ENCODE data around the gene TIMM29.

Gene TIMM29

DNA sequence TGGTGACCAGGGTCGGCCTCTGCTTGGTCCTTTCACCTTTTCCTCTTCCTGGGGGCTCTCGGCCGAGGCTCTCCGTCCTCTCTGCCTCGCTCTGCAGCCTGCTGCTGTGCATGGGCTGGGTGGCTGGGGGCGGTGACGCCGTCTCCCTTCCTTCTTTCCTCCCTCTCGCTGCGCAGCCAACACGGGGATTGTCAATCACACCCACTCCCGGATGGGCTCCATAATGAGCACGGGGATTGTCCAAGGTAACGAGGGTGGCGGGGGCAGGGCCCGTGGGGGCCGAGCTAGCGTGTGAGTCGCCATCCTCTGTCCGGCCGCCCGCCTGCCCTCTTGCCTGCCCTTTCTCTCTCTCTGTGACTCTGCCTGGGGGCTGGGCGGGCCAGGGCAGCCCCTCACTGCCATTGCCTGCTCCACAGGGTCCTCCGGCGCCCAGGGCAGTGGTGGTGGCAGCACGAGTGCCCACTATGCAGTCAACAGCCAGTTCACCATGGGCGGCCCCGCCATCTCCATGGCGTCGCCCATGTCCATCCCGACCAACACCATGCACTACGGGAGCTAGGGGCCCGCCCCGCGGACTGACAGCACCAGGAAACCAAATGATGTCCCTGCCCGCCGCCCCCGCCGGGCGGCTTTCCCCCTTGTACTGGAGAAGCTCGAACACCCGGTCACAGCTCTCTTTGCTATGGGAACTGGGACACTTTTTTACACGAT lies 7.3 kb upstream of the TIMM29 start:
- Histone ChIP-seq H3K27ac (ENCODE audit: insufficient read depth, low read depth, low read length, poor library complexity, severe bottlenecking) (no peak overlapping the region), H3K4me3 (ENCODE audit: insufficient read depth, low read depth, low read length) (no peak overlapping the region), H3K4me1 (ENCODE audit: control insufficient read depth, insufficient read depth, low read length) (no peaks in the 10 kb centered on the region), H3K27me3 (ENCODE audit: control insufficient read depth, insufficient read depth, low read length, poor library complexity, severe bottlenecking) (no peaks in the 10 kb centered on the region), H3K36me3 (ENCODE audit: control insufficient read depth, insufficient read depth, low read length) (peaks cover 22% of the 10 kb centered on the region), H3K9me3 (ENCODE audit: control insufficient read depth, low read length) (no peaks in the 10 kb centered on the region)
- 94% methylated on average over 43 of the region's 43 CpGs for WGBS, 2 experiments

DNA sequence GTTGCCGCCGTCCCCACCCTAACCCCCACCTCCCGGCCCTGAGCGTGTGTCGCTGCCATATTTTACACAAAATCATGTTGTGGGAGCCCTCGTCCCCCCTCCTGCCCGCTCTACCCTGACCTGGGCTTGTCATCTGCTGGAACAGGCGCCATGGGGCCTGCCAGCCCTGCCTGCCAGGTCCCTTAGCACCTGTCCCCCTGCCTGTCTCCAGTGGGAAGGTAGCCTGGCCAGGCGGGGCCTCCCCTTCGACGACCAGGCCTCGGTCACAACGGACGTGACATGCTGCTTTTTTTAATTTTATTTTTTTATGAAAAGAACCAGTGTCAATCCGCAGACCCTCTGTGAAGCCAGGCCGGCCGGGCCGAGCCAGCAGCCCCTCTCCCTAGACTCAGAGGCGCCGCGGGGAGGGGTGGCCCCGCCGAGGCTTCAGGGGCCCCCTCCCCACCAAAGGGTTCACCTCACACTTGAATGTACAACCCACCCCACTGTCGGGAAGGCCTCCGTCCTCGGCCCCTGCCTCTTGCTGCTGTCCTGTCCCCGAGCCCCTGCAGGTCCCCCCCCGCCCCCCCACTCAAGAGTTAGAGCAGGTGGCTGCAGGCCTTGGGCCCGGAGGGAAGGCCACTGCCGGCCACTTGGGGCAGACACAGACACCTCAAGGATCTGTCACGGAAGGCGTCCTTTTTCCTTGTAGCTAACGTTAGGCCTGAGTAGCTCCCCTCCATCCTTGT lies 6.5 kb upstream of the TIMM29 start:
- no peaks in the 10 kb centered on the region for H3K9me3 ChIP-seq (ENCODE audit: control insufficient read depth, low read length)
- H3K4me3 ChIP-seq (ENCODE audit: insufficient read depth, low read depth, low read length) = no peak overlapping the region
- WGBS, 2 experiments = 92 to 94% methylated on average over 33 of the region's 33 CpGs
- no peak overlapping the region for H3K27ac ChIP-seq (ENCODE audit: insufficient read depth, low read depth, low read length, poor library complexity, severe bottlenecking)
- no peaks in the 10 kb centered on the region for H3K4me1 ChIP-seq (ENCODE audit: control insufficient read depth, insufficient read depth, low read length)
- H3K27me3 ChIP-seq (ENCODE audit: control insufficient read depth, insufficient read depth, low read length, poor library complexity, severe bottlenecking) = no peaks in the 10 kb centered on the region
- H3K36me3 ChIP-seq (ENCODE audit: control insufficient read depth, insufficient read depth, low read length) = peaks cover 19% of the 10 kb centered on the region

DNA sequence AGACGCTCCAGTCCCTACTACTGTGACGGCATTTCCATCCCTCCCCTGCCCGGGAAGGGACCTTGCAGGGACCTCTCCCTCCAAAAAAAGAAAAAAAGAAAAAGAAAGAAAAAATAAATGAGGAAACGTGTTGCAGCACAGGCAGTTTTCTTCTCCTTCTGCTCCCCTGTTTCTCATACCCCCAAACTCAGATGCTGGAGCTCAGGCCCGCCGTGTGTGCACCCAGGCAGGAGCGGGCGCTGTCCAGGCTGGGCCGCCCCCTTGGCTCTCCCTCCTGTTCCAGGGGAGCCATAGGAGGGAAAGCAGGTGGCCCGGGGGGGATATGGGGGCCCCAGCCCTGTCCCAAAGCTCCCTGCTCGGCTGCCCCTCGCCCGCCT lies 6.0 kb upstream of the TIMM29 start:
- Histone ChIP-seq H3K27ac (ENCODE audit: insufficient read depth, low read depth, low read length, poor library complexity, severe bottlenecking) (no peak overlapping the region), H3K4me1 (ENCODE audit: control insufficient read depth, insufficient read depth, low read length) (no peaks in the 10 kb centered on the region), H3K4me3 (ENCODE audit: insufficient read depth, low read depth, low read length) (no peak overlapping the region), H3K27me3 (ENCODE audit: control insufficient read depth, insufficient read depth, low read length, poor library complexity, severe bottlenecking) (no peaks in the 10 kb centered on the region), H3K9me3 (ENCODE audit: control insufficient read depth, low read length) (no peaks in the 10 kb centered on the region), H3K36me3 (ENCODE audit: control insufficient read depth, insufficient read depth, low read length) (peaks cover 19% of the 10 kb centered on the region)
- WGBS, 2 experiments = 88 to 94% methylated on average over 13 of the region's 13 CpGs

DNA sequence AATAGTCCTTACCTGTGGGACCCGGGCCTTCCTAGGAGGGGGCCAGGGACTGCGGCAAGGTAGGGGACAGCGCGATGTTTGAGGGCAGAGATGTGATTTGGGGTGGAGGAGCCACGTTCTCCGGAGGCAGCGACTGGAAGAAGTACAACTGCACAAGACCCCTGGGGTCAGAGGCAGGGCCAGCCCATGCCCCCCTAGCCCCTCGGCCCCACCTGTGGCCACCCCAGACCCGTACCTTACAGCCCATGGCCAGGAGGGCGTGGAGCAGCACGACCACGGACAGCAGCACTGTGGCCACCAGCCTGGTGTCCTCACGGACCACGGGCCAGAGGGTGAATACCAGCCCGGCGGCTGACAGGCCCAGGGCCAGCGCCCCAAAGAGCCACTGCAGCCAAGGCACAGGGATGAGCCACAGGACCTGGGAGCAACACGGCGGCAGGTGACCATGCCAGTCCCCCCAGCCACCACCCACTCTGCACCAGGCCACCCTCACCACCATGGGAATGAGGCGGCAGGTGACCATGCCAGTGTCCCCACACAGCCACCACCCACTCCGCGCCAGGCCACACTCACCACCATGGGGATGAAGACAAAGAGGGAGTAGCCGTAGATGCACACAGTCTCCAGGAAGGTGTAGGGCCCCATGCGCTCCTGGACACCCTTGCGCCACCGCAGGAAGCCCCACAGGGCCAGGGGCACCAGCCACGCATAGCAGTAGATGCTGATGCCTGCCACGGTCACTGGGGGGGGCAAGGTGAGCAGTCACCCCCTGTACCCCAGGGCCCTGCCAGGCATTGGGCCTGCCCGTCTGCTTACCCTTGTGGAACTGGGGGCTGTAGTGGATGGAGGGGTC lies 5.1 kb upstream of the TIMM29 start:
- H3K4me1 ChIP-seq (ENCODE audit: control insufficient read depth, insufficient read depth, low read length) = no peaks in the 10 kb centered on the region
- H3K27me3 ChIP-seq (ENCODE audit: control insufficient read depth, insufficient read depth, low read length, poor library complexity, severe bottlenecking) = no peaks in the 10 kb centered on the region
- H3K4me3 ChIP-seq (ENCODE audit: insufficient read depth, low read depth, low read length) = no peak overlapping the region
- WGBS, 2 experiments = 96% methylated on average over 29 of the region's 29 CpGs
- no peak overlapping the region for H3K27ac ChIP-seq (ENCODE audit: insufficient read depth, low read depth, low read length, poor library complexity, severe bottlenecking)
- peaks cover 19% of the 10 kb centered on the region for H3K36me3 ChIP-seq (ENCODE audit: control insufficient read depth, insufficient read depth, low read length)
- no peaks in the 10 kb centered on the region for H3K9me3 ChIP-seq (ENCODE audit: control insufficient read depth, low read length)

- Histone ChIP-seq H3K27me3 (ENCODE audit: control insufficient read depth, insufficient read depth, low read length, poor library complexity, severe bottlenecking) (no peaks in the 10 kb centered on the region), H3K9me3 (ENCODE audit: control insufficient read depth, low read length) (no peaks in the 10 kb centered on the region), H3K4me1 (ENCODE audit: control insufficient read depth, insufficient read depth, low read length) (no peaks in the 10 kb centered on the region), H3K36me3 (ENCODE audit: control insufficient read depth, insufficient read depth, low read length) (peaks cover 9% of the 10 kb centered on the region), H3K27ac (ENCODE audit: insufficient read depth, low read depth, low read length, poor library complexity, severe bottlenecking) (no peak overlapping the region), H3K4me3 (ENCODE audit: insufficient read depth, low read depth, low read length) (no peak overlapping the region)
- WGBS, 2 experiments = 93 to 95% methylated on average over 13 of the region's 13 CpGs
Measured at GRCh38 chr19:10924597-10924996, 4.0 kb upstream of the TIMM29 start.

DNA sequence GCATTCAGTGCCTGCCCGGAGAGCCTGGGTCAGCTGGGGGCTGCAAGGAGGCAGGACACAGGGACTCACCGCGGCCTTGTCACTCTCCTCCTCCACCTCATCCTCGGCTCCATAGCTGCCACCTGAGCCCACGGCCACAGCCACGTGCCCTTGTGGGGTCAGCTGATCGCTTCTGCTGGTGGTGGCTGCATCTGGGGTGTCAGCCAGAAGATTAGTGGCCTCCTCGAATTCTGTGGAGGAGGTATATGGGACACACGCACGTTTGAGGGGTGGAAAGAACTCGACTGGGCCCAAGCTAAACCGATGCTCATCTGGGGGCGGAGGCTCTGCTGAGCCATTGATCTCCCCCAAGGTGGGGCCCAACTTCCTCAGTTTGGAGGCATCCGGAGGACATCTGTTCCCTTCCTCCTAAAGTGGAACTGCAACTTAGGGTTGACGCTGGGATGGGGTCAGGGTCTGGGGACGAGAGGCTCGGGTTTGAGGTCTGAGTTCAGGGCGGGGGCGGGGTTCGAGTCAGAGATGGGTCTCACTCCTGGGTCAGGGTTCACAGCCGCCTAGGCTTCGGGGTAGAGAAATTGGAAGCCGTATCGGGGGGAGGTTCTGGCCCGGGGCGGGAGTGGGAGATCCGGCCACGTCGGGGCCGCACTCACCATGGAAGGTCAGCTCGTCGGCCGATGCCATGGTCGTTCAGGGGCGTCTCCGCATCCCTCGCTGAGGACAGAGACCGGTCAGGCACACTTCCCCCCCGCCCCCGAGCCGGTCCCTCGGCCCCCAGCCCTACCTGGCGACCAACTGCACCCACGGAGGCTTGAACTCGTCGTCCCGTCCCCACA lies 665 bp upstream of the TIMM29 start:
- no peaks in the 10 kb centered on the region for H3K9me3 ChIP-seq (ENCODE audit: control insufficient read depth, low read length)
- 19 to 20% methylated on average over 47 of the region's 47 CpGs for WGBS, 2 experiments
- H3K4me3 ChIP-seq (ENCODE audit: insufficient read depth, low read depth, low read length) = peak overlapping the region; percentile 96
- H3K27me3 ChIP-seq (ENCODE audit: control insufficient read depth, insufficient read depth, low read length, poor library complexity, severe bottlenecking) = no peaks in the 10 kb centered on the region
- H3K36me3 ChIP-seq (ENCODE audit: control insufficient read depth, insufficient read depth, low read length) = peaks cover 7% of the 10 kb centered on the region
- no peak overlapping the region for H3K27ac ChIP-seq (ENCODE audit: insufficient read depth, low read depth, low read length, poor library complexity, severe bottlenecking)
- peaks cover 3% of the 10 kb centered on the region for H3K4me1 ChIP-seq (ENCODE audit: control insufficient read depth, insufficient read depth, low read length)

- Histone ChIP-seq H3K4me3 (ENCODE audit: insufficient read depth, low read depth, low read length) (peak overlapping the region; percentile 96), H3K36me3 (ENCODE audit: control insufficient read depth, insufficient read depth, low read length) (no peaks in the 10 kb centered on the region), H3K27me3 (ENCODE audit: control insufficient read depth, insufficient read depth, low read length, poor library complexity, severe bottlenecking) (no peaks in the 10 kb centered on the region), H3K9me3 (ENCODE audit: control insufficient read depth, low read length) (no peaks in the 10 kb centered on the region), H3K4me1 (ENCODE audit: control insufficient read depth, insufficient read depth, low read length) (peaks cover 3% of the 10 kb centered on the region), H3K27ac (ENCODE audit: insufficient read depth, low read depth, low read length, poor library complexity, severe bottlenecking) (no peak overlapping the region)
- 14 to 16% methylated on average over 27 of the region's 27 CpGs for WGBS, 2 experiments
Measured at GRCh38 chr19:10929402-10929794, 787 bp downstream of the TIMM29 start.

DNA sequence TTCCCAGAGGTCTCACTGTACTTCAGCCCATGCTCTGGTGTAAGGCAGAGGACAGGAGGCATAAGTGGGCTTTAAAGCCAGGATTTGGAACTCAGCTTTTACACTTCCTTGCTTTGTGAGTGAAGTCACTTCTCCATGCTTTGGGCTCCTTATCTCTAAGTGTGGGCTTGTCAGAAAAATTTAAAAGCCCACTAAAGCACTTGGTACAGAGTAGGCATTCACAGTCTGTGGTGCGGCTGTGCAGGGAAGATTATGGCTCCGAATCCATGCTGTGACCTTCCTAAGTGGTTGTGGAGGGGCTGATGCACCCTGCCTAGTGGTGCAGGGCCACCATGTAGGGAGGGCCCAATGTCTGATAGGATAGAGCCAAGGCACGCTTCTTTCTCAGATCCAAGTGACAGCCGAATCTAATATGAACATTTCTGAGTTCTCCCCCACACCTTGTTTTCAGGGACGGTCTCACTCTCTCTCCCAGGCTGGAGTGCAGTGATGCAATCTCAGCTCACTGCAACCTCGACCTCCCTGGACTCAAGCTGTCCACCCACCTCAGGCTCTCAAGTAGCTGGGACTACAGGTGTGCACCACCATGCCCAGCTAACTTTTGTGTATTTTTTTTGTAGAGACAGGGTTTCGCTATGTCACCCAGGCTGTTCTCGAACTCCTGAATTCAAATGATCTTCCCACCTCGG lies 6.9 kb downstream of the TIMM29 start:
- H3K9me3 ChIP-seq (ENCODE audit: control insufficient read depth, low read length) = no peaks in the 10 kb centered on the region
- no peaks in the 10 kb centered on the region for H3K36me3 ChIP-seq (ENCODE audit: control insufficient read depth, insufficient read depth, low read length)
- H3K4me1 ChIP-seq (ENCODE audit: control insufficient read depth, insufficient read depth, low read length) = no peaks in the 10 kb centered on the region
- H3K4me3 ChIP-seq (ENCODE audit: insufficient read depth, low read depth, low read length) = no peak overlapping the region
- WGBS, 2 experiments = 93 to 94% methylated on average over 9 of the region's 9 CpGs
- H3K27me3 ChIP-seq (ENCODE audit: control insufficient read depth, insufficient read depth, low read length, poor library complexity, severe bottlenecking) = no peaks in the 10 kb centered on the region
- no peak overlapping the region for H3K27ac ChIP-seq (ENCODE audit: insufficient read depth, low read depth, low read length, poor library complexity, severe bottlenecking)

- 14 to 16% methylated on average over 11 of the region's 11 CpGs for WGBS, 2 experiments
- H3K36me3 ChIP-seq (ENCODE audit: control insufficient read depth, insufficient read depth, low read length) = no peaks in the 10 kb centered on the region
- H3K27ac ChIP-seq (ENCODE audit: insufficient read depth, low read depth, low read length, poor library complexity, severe bottlenecking) = no peak overlapping the region
- H3K27me3 ChIP-seq (ENCODE audit: control insufficient read depth, insufficient read depth, low read length, poor library complexity, severe bottlenecking) = no peaks in the 10 kb centered on the region
- H3K4me3 ChIP-seq (ENCODE audit: insufficient read depth, low read depth, low read length) = no peak overlapping the region
- no peaks in the 10 kb centered on the region for H3K4me1 ChIP-seq (ENCODE audit: control insufficient read depth, insufficient read depth, low read length)
- no peaks in the 10 kb centered on the region for H3K9me3 ChIP-seq (ENCODE audit: control insufficient read depth, low read length)
Measured at GRCh38 chr19:10936661-10937084, 8.1 kb downstream of the TIMM29 start.
